OCI-LY1 (cell line): ENCODE measurements around the gene ADARB2.

Experiments used
- EZH2 ChIP-seq: fragments of 200-600 bp; sonication (generic), shearing (Covaris generic); IDR thresholded peaks from 2 replicates; pipeline ENCODE4 v1.8.0; 2017; ENCODE audit warnings: borderline replicate concordance, mixed run types, mild to moderate bottlenecking, antibody characterized with exemption, low read length, moderate library complexity, mixed read lengths
- TF ChIP-seq, protein P1 (sequence below): fragments of 200-600 bp; sonication (generic), shearing (Covaris generic); IDR thresholded peaks from 2 replicates; pipeline ENCODE4 v1.5.1; 2017; ENCODE audit warnings: mild to moderate bottlenecking, antibody characterized with exemption, low read length, moderate library complexity, mixed read lengths

DNA sequence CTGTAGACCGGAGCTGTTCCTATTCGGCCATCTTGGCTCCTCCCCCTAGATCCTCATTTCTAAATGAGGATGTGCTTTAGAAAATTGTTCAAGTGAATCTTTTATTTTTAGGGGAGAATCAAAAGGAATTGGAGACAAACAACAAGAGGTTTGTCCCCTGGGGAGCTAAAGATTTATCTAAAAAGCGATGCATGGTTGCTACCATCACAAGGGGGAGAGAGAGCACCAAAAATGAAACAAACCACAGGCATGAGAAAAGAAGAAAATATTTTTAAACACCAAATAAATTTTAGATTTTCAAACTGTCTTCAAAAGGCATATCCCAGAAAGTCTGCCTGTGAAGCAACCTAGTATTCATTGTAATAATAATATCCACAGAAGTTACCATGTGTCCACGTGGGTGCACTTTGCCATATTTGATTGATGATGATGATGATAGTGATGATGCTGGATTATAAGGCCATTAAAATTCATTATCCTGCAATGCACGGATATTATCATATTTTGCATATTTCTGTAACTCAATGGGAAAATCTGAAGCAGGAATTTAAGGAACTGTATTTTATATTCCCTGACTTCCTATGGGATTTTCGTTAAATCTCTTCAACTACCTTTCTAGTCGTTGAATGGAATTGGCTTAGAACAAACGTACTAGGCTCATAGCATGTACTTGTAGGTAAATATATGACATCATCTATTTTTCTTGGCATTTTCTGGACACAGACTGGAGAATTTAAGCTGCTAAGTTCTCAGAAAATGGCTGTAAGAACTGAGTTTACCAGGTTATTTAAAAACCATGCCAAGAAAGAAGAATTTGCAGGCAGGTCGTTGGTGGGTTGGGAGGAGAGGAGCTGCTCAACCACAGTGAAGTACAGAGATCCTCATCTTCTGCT, 509.6 kb downstream of the ADARB2 start:
- TF ChIP-seq, protein P1, sequence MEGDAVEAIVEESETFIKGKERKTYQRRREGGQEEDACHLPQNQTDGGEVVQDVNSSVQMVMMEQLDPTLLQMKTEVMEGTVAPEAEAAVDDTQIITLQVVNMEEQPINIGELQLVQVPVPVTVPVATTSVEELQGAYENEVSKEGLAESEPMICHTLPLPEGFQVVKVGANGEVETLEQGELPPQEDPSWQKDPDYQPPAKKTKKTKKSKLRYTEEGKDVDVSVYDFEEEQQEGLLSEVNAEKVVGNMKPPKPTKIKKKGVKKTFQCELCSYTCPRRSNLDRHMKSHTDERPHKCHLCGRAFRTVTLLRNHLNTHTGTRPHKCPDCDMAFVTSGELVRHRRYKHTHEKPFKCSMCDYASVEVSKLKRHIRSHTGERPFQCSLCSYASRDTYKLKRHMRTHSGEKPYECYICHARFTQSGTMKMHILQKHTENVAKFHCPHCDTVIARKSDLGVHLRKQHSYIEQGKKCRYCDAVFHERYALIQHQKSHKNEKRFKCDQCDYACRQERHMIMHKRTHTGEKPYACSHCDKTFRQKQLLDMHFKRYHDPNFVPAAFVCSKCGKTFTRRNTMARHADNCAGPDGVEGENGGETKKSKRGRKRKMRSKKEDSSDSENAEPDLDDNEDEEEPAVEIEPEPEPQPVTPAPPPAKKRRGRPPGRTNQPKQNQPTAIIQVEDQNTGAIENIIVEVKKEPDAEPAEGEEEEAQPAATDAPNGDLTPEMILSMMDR: no peak
- no peak for TF ChIP-seq EZH2
